Right lobe of liver (tissue), 4 donors: ENCODE measurements around the gene KNL1.

ENCODE experiments used
- POLR2A ChIP-seq: fragments of 450-650 bp; IDR thresholded peaks from one replicate; pipeline ENCODE4 v1.6.1; 2017; ENCODE audit warnings: antibody characterized with exemption, mild to moderate bottlenecking
- TF ChIP-seq, protein P1 (sequence below), 4 donors: fragments of 200-600 bp in 3 of 4; fragments of 450-650 bp in 1 of 4; IDR thresholded peaks; one replicate each; pipeline versions ENCODE4 v1.5.1 to v1.8.0; 2016 to 2022; ENCODE audit warnings: antibody characterized with exemption in 4 of 4, mild to moderate bottlenecking in 2 of 4
- donor health status: DM: no; HTN: no; CAD: no.
- donor health status: DM: no; HTN: no; CAD: no.
- donor health status: DM: no; HTN: yes; CAD: no.

DNA sequence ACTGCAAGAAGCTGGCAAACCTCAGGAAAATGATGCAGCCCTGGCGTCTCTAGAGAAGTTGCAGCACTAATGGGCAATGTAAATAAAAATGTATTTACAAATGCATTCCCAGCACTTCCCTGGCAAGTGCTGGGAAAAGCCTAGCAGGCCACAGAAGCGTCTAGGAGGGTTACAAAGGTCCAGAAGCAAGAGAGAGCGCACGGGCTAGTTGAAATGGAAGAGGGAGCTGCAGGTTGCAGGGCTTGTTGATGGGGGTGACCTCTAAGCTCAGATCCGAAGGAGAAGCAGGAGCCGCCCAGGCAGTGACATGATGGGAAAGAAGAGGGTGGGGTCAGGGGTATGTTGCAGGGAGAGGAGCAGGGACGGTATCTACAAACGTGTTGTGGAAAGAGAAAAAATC, 2.7 kb upstream of the KNL1 start:
- TF ChIP-seq, protein P1, sequence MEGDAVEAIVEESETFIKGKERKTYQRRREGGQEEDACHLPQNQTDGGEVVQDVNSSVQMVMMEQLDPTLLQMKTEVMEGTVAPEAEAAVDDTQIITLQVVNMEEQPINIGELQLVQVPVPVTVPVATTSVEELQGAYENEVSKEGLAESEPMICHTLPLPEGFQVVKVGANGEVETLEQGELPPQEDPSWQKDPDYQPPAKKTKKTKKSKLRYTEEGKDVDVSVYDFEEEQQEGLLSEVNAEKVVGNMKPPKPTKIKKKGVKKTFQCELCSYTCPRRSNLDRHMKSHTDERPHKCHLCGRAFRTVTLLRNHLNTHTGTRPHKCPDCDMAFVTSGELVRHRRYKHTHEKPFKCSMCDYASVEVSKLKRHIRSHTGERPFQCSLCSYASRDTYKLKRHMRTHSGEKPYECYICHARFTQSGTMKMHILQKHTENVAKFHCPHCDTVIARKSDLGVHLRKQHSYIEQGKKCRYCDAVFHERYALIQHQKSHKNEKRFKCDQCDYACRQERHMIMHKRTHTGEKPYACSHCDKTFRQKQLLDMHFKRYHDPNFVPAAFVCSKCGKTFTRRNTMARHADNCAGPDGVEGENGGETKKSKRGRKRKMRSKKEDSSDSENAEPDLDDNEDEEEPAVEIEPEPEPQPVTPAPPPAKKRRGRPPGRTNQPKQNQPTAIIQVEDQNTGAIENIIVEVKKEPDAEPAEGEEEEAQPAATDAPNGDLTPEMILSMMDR (IDR thresholded peaks at IDR 0.05): no peak
- no peak for TF ChIP-seq POLR2A
